Islet precursor cell (in vitro differentiated cells): Measurements from ENCODE around the gene TNFSF15.

Experiments used
- DNase-seq: peaks from one replicate; pipeline ENCODE4 v3.0.0-alpha.2; 2018

Gene TNFSF15

DNA sequence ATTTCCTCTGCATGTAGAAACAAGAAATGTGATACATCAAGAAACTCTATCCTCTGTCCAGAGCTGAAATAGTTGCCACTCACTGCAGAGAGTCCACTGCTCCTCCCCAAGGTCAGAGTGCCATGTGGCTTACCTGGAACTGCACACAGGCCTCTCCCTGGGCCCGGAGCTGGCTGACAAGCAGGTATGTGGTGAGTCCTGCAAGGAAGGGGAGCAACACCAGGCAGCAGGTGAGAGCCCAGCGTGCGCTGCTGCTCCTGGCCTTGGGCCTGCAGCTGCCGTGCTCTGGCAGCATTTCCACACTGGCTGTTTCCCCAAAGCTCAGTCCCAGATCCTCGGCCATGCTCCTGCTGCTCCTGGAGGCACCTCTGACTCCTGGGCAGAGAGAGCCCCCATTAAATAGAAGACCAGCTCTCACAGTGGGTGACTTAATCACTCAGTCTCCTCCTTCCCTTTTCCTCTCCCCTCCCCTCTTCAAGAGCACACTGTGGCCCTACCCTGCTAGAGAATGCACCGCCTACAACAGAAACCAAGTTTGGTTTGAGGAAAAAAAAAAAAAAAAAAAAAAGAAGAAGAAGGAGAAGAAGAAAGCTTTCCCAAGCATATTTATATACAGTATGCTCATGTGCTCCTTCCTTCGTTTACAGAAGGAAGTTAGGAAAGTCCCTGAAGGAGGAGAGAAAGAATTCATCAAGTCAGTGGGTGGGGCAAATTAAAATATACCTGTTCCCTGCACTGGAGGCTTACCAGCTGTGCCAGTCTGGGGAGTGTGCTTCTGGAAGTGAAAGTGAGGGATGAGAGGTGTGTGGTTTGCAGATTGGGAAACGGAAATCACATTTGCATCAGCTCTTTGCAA, at the start of gene TNFSF15:
Gene TNFSF15 (minus strand): TSS at position 370 of the 856 bp plus-strand sequence. CDS start 27 bp downstream, at position 343.
- DNase-seq = peak; percentile 90

DNA sequence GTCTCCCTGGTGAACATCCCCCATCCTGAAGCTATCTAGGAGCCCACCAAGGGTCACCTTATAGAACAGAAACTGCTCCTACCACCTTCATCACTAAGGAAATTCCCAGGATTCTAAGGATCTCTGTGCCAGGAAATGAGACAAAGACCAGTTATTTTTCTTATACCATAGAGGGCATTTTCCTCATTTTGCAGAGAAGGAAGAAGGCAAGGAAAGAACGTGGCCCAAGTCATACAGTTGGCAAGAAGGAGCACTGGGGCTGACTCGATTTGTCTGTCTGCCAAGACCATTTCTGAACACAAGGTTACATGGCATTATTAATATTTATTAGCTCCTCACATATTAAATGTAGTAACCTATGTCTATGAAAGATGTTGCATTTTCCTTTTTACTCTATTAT, 49.6 kb upstream of the TNFSF15 start:
- DNase-seq = no peak

DNA sequence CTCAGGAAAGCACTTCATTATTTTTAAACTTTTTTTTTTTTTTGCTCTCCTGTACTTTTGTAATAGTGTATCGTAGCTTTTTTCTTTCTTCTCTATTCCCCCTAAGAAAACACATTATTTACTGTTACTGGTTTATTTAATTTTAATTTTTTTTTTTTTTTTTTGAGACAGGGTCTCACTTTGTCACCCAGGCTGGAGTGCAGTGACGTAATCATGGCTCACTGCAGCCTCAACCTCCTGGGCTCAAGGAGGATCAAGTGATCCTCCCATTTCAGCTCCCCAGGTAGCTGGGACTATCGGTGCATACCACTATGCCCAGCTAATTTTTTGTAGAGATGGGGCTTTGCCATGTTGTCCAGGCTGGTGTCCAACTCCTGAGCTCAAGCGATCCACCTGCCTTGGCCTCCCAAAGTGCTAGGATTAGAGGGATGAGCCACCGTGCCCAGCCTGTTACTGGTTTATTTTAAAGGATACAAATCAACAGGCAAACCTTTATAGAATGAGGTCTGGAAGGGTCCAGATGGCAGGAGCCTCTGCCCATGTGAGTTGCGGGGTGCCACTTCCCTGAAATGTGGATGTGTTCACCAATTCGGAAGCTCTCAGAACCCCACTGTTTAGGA, 49.0 kb upstream of the TNFSF15 start:
- no peak for DNase-seq

DNA sequence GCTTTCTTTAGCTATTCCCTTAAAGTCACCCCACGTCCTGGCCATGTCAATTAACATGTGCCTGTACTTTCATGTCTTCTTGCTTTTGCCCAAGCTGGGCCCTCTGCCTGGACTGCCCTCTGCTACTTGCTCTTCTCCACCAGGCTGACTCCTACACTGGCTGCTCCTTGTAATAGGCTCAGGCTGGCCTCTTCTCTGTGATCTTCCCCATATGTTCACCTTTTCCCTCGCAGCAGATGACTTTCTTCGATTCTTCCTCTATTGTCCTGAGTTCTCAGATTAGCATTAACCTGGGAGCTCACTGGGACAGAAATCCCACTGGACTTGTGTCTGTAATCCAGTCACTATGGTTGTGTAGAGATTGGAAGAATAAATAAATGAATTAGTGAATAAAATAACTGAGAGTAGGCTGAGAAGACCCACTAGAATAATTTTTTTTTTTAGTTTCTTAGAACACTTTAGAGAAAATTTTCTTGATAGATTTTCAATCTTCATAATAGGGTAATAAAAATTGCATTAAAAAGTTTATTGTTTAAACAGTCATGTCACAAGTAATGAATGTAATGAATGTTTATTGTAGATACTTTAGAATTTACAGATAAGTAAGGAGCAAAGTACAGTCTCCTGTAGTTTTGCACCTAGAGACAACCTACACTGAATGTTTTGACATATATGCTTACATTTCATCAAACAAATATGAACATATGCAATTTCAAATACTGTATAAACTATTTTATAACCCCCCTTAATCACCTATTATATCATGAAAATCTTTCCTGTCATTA, 47.4 kb upstream of the TNFSF15 start:
- no peak for DNase-seq

DNA sequence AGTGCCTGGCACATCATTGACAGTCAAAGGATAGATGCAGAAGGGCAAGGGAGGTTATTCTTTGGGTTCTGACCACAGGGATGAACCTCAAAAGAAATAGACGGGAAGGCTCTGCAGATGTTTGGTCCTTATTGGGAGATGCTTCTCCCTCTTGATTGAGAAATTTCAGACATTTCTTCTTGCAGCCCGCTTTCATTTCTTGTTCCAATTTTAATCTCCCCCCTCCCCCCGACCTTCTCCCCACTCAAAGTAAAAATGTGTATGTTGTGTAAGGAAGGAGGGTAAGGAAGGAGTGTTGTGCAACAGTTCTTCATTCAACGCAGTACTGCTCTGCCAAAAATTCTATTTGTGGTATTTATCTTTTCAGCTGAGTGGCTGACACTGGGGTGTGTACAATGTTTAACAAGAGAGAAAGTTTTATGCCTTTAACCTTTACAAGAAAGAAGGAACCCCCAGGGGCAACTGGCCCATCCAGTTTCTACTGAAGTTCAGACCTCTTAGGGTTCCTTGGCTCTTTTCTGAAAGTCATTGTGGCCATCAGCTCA, 46.3 kb upstream of the TNFSF15 start:
- no peak for DNase-seq

DNA sequence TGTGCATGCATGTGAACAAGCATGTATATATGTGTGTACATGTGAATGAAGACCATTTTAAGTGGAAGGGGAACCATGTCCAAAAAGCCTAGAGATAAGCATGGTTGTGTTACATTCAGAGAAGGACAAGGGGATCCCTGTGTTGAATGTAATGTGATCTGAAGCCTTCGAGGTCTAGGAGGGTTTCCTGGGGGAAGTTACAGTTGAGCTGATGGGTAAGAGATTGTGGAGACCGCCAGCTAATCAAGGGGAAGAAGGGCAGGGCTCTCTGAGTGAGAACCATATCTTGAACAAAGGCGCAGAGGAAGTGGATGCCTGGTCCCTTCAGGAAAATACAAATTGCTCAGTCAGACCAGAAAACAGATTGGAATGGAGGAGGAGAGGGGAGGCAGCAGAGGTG, 45.5 kb upstream of the TNFSF15 start:
- no peak for DNase-seq

DNA sequence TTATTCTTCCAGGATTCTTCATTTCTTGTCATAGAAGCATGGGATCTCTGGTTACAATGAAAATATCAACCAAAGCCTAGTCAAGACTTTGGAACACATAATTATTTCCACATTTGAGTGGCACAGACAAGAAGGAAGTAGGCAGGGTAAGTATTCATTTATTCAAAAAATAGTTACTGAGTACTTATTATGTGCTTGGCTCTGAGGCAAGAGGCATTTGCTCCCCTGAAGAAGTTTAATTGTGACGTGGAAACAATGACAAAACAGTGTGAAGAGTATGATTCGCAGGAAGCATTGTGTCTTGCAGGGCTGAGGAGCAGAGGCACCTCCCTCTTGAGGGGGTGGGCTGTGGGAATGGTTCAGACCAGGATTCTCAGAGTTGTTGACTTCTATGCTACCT, 45.0 kb upstream of the TNFSF15 start:
- DNase-seq = no peak

DNA sequence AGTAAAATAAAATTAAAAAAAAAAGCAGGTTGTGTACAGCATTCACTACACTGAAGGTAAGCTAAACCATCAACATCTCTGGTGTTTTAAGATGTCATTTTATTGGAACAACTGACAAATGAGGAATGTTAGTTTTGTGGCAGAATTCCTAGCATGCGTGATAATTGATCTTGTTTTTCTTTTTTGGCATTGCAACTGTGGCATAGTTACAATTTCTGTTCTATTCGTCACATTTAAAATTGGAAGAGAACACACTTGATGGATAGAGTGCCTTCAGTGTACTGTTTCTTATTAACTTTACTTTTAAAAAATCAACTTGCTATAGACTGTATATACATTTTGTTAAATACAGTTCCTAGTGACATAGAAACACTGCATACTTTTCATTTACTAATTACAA, 43.6 kb upstream of the TNFSF15 start:
- DNase-seq = no peak

DNA sequence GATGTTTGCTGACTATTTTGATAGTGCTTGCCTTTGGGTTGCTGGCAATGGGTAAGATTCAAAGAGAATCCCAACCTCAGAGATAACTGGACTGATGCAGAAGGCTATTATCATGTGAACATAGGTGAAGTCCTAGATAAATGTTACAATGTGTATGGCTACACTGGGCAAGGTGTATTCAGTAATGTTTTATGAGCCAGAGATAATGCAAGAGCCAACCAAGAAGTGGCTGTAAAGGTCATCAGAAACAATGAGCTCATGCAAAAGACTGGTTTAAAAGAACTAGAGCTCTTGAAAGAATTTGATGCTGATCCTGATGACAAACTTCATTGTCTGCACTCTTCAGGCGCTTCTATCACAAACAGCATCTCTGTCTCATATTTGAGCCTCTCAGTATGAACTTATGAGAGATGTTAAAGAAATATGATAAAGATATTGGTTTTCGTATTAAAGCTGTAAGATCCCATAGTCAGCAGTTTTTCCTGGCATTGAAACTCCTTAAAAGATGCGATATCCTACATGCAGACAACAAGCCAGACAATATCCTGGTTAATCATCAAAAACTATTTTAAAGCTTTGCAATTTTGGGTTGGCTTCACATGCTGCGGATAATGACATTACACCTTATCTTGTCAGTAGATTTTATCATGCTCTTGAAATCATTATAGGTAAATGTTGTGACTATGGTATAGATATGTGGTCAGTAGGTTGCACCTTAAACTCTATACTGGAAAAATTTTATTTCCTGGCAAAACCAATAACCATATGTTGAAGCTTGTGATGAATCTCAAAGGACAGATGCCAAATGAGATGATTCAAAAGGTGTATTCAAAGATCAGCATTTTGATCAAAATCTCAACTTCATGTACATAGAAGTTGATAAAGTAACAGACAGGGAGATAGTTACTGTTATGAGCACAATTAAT, 41.9 kb upstream of the TNFSF15 start:
- DNase-seq = no peak

DNA sequence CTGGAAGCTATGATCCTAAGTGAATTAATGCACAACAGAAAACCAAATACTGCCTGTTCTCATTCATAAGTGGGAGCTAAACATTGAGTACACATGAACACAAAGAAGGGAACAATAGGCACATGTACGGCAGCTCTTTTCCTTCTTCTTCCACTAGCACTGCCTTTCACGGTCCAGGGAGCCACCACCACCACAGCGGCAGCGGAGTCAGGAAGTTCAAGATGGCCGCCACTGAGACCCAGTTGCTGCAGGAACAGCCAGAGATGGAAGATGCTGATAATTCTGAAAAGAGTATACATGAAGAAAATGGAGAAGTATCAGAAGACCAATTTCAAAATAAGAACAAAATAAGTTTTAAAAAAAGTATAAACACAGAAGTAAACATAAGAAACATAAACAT, 39.5 kb upstream of the TNFSF15 start:
- no peak for DNase-seq

DNA sequence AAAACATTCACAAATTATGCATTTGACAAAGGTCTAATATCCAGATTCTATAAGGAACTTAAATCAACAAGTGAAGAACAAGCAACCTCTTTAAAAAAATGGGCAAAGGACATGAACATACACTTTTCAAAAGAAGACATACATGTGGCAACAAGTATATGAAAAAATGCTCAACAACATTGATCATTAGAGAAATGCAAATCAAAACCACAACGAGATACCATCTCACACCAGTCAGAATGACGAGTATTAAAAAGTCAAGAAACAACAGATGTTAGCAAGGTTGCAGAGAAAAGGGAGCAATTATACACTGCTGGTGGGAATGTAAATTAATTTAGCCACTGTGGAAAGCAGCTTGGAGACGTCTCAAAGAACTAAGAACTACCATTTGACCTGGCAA, 38.9 kb upstream of the TNFSF15 start:
- DNase-seq = no peak

DNA sequence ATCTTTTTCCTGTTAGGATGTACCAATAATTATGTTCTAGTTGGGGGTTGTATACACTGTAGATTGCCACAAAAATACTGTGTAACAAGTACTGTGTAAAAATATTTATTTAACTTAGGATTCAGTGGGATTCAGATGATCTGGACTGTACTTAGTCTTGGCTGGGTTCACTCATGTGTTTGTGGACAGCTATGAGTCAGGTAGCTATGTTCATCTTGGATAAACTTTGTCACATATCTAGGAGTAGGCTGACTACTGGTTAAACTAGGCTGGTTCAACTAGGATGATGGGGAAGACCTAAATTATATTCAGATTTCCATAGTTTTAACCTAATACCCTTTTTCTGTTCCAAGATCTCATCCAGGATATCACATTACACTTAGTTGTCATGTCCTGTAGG, 32.1 kb upstream of the TNFSF15 start:
- no peak for DNase-seq

DNA sequence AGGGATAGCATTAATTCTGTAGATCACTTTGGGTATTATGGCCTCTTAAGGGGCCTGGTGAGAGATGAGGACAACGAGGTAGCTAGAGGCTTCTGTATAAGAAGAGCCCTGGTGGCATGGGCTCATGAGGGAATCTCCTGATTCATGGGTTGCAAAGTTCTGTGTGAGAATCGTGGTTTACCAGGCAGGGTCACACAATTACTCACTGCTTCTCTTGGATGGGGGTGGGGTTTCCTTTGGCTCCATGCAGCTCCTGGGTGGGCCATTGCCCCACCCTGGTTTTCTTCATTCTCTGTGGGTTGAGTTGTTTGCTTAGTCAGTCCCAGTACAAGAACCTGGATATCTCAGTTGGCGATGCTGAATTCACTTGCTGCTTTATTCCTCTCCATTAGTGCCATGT, 30.9 kb upstream of the TNFSF15 start:
- no peak for DNase-seq

DNA sequence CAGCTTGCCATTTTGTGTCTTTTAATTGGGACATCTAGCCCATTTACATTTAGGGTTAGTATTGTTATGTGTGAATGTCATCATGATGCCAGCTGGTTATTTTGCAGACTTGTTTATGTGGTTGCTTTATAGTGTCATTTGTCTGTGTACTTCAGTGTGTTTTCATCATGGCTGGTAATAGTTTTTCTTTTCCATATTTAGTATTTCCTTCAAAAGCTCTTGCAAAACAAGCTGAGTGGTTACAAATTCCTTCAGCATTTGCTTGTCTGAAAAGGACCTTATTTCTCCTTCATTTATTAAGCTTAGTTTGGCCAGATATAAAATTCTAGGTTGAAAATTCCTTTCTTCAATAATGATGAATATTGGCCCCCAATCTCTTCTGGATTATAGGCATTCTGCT, 28.5 kb upstream of the TNFSF15 start:
- no peak for DNase-seq

DNA sequence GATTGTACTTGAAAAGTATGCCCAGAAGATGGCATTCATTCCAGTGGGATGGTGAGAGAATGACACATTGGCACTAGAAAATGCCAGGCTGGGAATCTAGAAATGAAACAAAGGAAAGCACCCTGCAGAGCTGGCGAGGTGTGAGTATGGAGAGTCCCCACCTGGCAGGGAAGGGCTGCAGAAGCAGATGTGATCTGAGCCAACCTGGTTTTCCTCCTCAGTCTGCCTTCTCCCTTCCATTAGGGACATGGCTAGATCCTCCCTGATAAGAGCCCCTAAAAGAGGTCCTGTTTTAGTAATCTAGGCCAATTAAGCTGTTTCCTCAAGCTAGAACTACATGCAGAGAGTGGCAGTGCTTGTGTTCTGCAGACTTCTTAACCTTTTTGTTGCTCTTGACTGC, 24.7 kb upstream of the TNFSF15 start:
- peak; percentile 67 for DNase-seq

DNA sequence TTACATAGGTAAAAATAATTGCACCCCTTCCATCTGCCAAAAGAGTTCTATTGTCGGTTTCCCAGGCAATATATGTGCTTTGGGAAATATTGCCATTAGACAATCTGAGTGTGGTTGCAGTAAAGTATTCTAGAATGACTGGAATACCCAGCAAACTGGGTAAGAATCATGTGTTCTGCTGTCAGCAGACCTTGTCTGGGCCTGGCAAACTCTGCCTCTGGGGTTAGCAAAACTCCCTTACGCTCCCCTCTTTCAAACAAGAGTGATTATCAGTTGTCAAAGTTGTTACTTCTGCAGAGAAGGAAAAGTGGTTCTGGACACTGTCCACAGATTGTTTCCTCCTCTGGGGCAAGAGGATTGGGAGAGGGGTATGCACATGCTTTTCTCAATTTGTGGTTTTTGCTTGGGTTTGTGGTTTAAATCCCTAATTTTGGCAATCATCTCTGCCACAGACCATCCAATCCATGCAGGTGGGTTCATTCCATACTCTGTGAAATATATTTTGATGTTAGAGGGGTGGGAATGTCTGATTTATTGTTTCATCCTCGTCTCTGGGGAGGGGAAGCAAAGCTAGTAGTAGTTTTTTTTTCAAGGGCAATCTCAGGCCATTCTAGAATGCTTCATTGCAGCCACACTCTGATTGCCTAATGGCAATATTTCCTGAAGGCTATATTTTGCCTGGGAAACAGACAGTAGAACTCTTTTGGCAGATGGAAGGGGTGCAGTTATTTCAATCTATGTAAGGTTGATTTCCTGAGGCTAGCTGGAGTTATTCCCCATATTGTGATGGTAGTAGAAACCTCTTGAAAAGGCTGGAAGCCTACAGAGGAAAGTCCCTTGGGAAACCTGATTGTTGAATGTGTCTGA, 24.0 kb upstream of the TNFSF15 start:
- no peak for DNase-seq

DNA sequence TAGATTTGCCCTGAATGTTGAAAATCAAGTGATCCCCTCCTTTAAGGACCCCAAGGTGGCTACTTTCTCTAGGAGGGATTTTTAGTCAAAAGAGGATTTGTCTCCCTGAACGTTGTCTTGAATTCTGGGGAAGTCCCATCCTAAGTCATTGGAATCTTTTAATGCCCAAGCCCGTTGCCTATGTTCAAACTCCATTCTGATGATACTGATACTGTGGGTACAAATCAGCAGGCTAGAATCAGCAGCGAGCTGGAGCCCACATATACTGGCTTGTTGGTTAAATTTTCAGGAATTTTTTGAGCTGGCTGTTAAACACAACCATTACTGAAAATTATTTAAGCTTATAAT, 22.4 kb upstream of the TNFSF15 start:
- DNase-seq = no peak

DNA sequence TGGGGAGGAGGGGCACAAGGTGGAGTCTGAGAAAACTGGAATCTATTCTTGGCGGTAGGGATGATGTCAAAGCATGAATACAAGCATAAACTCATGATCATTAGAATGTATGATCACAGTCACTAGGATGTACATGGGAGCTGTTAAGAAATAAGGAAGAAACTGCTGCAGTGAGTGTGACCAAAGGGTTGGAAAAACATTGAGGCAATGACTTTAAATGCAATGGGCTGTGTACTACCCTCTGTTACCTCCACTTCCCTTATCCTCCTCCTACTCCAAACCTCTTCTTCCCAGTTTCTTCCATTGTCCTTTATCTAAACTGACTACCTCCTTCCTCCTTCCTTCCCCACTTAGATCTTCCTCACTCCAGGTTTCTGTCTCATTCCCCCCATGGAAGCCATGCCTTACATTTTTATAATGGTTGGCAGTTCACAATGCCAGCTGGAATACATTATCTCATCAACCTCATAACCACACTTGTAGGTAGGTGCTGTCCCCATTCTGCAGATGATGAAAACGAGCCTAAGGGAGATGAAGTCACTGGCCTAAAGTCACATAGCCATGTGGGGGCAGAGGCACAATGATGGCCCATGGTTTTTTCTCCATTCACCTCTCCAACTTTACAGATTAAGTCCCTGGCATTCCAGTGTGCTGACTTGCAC, 21.9 kb upstream of the TNFSF15 start:
- DNase-seq = no peak

DNA sequence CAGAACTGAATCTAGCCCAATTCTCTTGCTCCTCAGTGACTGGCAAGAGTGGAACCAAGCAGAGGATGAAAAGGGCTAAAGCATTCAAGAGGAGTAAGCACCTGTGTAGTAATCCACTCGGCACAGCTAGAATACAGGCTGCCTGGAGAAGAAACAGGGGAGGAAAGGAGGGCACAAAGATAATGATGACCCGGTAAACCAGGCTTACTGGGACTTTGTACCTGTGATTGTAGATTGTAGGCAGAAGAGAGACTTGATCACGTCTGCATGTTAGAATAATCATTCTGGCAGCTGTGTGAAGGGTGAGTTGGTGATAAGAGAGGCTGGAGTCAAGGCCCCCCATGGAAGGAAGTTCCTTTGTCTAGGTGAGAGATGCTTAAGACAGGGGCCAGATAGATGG, 20.6 kb upstream of the TNFSF15 start:
- no peak for DNase-seq

DNA sequence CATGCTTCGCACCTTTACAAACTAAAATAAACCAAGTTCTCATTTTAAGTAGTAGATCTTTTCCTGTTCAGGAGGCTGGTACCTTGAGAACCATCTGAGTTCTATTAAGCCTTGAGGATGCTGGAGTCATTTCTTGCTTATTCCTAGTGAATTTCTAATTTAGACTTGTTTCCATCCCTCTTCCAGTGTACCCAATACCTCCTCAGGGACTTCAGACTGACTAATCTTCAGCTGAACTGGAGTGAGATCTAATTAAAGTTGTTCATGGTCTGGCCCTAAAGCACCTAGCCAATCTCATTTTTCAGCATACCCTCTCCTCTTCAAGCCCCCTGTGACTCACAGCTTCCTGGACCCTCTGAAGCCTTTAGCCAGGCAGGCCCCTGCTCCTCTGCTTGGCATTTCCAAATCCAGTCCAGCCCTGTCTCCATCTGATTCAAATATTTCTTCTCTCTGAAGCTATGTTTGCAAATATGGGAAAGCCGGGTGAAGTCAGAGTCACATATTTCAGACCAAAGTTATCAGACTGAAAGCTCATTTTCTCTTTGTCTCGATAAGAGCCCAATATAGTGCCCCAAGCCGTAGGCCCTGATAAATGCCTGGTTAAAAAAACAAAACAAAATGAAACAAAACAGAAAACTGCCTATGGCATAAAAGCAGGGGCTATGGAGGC, 19.4 kb upstream of the TNFSF15 start:
- no peak for DNase-seq
